ENCODE data around the gene MRPL24. TPM values are rescaled to one million over a fixed set of nuclear protein-coding genes. Genes with fewer than 3 reads are reported as not detected.

The MRPL24 gene
- total RNA-seq, 1 experiment from 2014 or later = 85.3 TPM

DNA sequence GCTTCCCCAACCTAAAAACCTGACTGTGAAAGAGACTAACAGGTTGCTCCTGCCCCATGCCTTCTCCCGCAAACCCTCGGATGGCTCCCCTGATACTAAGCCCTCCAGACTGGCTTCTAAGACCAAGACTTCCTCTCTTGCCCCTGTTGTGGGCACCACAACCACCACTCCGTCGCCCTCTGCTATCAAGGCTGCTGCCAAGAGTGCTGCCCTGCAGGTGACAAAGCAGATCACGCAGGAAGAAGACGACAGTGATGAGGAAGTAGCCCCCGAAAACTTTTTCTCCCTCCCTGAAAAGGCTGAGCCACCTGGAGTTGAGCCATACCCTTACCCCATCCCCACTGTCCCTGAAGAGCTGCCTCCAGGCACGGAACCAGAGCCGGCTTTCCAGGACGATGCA lies 45.8 kb upstream of the MRPL24 start:
- intact Hi-C loops (cut with micrococcal nuclease; ENCODE audit: unreplicated experiment) = no loop called here
- no peak overlapping the region for H2AFZ ChIP-seq

DNA sequence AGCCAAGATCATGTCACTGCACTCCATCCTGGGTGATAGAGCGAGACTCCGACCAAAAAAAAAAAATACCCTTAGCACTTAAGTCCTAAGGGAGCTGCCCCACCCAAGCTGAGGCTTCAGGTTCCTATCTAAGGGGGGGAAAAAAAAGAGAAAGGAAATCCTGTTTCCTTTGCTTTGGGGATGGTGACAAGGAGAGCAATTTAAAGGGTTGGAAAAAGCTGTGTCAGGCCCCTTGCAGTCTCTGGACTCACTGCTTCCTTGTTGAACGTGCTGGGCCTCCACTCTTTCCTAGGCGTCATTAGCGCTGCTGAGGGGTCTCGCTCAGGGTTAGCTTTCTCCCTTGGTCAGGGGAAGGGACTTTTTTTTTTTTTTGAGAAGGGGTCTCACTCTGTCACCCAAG lies 44.6 kb upstream of the MRPL24 start:
- TF ChIP-seq, protein P1, sequence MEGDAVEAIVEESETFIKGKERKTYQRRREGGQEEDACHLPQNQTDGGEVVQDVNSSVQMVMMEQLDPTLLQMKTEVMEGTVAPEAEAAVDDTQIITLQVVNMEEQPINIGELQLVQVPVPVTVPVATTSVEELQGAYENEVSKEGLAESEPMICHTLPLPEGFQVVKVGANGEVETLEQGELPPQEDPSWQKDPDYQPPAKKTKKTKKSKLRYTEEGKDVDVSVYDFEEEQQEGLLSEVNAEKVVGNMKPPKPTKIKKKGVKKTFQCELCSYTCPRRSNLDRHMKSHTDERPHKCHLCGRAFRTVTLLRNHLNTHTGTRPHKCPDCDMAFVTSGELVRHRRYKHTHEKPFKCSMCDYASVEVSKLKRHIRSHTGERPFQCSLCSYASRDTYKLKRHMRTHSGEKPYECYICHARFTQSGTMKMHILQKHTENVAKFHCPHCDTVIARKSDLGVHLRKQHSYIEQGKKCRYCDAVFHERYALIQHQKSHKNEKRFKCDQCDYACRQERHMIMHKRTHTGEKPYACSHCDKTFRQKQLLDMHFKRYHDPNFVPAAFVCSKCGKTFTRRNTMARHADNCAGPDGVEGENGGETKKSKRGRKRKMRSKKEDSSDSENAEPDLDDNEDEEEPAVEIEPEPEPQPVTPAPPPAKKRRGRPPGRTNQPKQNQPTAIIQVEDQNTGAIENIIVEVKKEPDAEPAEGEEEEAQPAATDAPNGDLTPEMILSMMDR (conservative IDR thresholded peaks at IDR 0.05) = no peak
- TF ChIP-seq EZH2 (IDR thresholded peaks at IDR 0.05; ENCODE audit: low read depth) = no peak

More for the DNA sequence above, 45.8 kb upstream of the MRPL24 start:
- H3K9me2 ChIP-seq (ENCODE audit: insufficient read depth) = no peaks in the 10 kb centered on the region
- BruUV-seq (replicated peaks) = no TSS peak
- peaks cover 6% of the 10 kb centered on the region; the same call in 1 of the 2 replicates for H3F3A ChIP-seq (ENCODE audit: insufficient read depth, low read depth)
- H3K27ac ChIP-seq = no peak overlapping the region
- no peak overlapping the region for H3K4me2 ChIP-seq
- POLR2A ChIA-PET (ENCODE audit: unreplicated experiment) = no interaction called here
- TF ChIP-seq, protein P1 (conservative IDR thresholded peaks at IDR 0.05) = no peak
- TF ChIP-seq EZH2 (IDR thresholded peaks at IDR 0.05; ENCODE audit: low read depth) = no peak
- H3K4me3 ChIP-seq = no peak overlapping the region
- no peaks in the 10 kb centered on the region for H3K9me3 ChIP-seq (ENCODE audit: insufficient read depth, low read depth)
- peaks cover 32% of the 10 kb centered on the region for H3K36me3 ChIP-seq (ENCODE audit: low read depth)
- H3K4me1 ChIP-seq (replicated peaks; ENCODE audit: insufficient read depth) = no peaks in the 10 kb centered on the region
- peaks cover 11% of the 10 kb centered on the region for H3K79me2 ChIP-seq (ENCODE audit: low read depth)
- no peaks in the 10 kb centered on the region for H3K27me3 ChIP-seq (ENCODE audit: insufficient read depth, low read depth)
- CTCF ChIA-PET = no interaction called here
- peaks cover 34% of the 10 kb centered on the region for H4K20me1 ChIP-seq (ENCODE audit: insufficient read depth)
- no peak for DNase-seq

DNA sequence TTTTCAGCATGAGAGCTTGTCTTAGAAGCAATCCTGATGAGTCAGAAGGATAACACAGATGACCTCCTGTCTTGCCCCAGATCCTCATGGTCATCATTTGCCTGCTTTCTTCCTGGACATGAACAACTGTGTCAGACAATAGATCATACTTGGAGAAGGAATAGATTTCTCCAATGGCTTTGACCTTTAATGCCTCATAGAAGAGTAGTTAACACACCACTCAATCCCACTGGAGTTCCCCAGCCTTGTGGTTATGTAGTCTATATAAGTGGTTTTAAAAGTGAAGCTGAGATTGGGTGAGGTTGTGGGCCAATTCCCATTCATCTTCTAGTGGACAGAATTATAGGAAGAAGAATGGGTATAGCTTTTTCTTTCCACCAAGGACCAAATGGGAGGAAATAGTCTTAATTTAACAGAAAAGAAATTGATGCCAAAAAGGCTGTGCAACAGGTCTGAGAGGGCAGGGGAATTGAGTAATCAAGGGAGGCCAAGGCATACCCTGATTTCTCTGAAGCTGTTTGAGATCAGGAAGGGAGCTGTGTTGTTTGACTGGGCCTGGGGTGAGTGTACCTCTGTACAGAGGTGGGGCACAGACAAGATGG lies 40.8 kb upstream of the MRPL24 start:
- H3K9me3 ChIP-seq (ENCODE audit: insufficient read depth, low read depth) = no peaks in the 10 kb centered on the region
- no peak overlapping the region for H2AFZ ChIP-seq
- intact Hi-C loops (cut with micrococcal nuclease; ENCODE audit: unreplicated experiment) = no loop called here
- no peak overlapping the region for H3K4me2 ChIP-seq
- peaks cover 53% of the 10 kb centered on the region for H4K20me1 ChIP-seq (ENCODE audit: insufficient read depth)
- POLR2A ChIA-PET (ENCODE audit: unreplicated experiment) = interaction anchor here (0.7 kb wide), 1 partner anchor 77 kb away, joined by 3 read pairs; no protein-coding TSS in a partner anchor
- peaks cover 18% of the 10 kb centered on the region; the same call in 1 of the 2 replicates for H3K36me3 ChIP-seq (ENCODE audit: low read depth)
- CTCF ChIA-PET = interaction anchor here (0.6 kb wide), 2 partner anchors 79 to 100 kb away, joined by 3 read pairs; no protein-coding TSS in a partner anchor
- H3K4me3 ChIP-seq = no peak overlapping the region
- H3K9me2 ChIP-seq (ENCODE audit: insufficient read depth) = no peaks in the 10 kb centered on the region
- H3K27me3 ChIP-seq (ENCODE audit: insufficient read depth, low read depth) = no peaks in the 10 kb centered on the region
- H3F3A ChIP-seq (ENCODE audit: insufficient read depth, low read depth) = peaks cover 23% of the 10 kb centered on the region; the same call in 1 of the 2 replicates
- TF ChIP-seq EZH2 (IDR thresholded peaks at IDR 0.05; ENCODE audit: low read depth) = no peak
- TF ChIP-seq, protein P1 (conservative IDR thresholded peaks at IDR 0.05) = no peak
- DNase-seq = no peak
- no TSS peak for BruUV-seq (replicated peaks)
- H3K79me2 ChIP-seq (ENCODE audit: low read depth) = peaks cover 52% of the 10 kb centered on the region
- H3K27ac ChIP-seq = no peak overlapping the region
- H3K4me1 ChIP-seq (replicated peaks; ENCODE audit: insufficient read depth) = no peaks in the 10 kb centered on the region

More for the DNA sequence above, 44.6 kb upstream of the MRPL24 start:
- Histone ChIP-seq H3K4me3 (no peak overlapping the region), H3K4me1 (replicated peaks; ENCODE audit: insufficient read depth) (no peaks in the 10 kb centered on the region), H4K20me1 (ENCODE audit: insufficient read depth) (peaks cover 45% of the 10 kb centered on the region), H2AFZ (no peak overlapping the region), H3K9me3 (ENCODE audit: insufficient read depth, low read depth) (no peaks in the 10 kb centered on the region), H3K27me3 (ENCODE audit: insufficient read depth, low read depth) (no peaks in the 10 kb centered on the region), H3F3A (ENCODE audit: insufficient read depth, low read depth) (peaks cover 13% of the 10 kb centered on the region; the same call in 1 of the 2 replicates), H3K9me2 (ENCODE audit: insufficient read depth) (no peaks in the 10 kb centered on the region), H3K4me2 (no peak overlapping the region), H3K36me3 (ENCODE audit: low read depth) (peaks cover 34% of the 10 kb centered on the region; the same call in 1 of the 2 replicates), H3K27ac (no peak overlapping the region), H3K79me2 (ENCODE audit: low read depth) (peaks cover 21% of the 10 kb centered on the region)
- BruUV-seq (replicated peaks) = no TSS peak
- intact Hi-C loops (cut with micrococcal nuclease; ENCODE audit: unreplicated experiment) = no loop called here
- POLR2A ChIA-PET (ENCODE audit: unreplicated experiment) = no interaction called here
- CTCF ChIA-PET = no interaction called here
- DNase-seq = no peak

Measured in PC-9 (cell line).